ENCODE measurements around the gene OTUD5.
"Not testable (repeated sequence)": the region's sequence is repeated elsewhere in the genome, so short reads cannot be mapped to it uniquely, and the experiment has no call there.

DNA sequence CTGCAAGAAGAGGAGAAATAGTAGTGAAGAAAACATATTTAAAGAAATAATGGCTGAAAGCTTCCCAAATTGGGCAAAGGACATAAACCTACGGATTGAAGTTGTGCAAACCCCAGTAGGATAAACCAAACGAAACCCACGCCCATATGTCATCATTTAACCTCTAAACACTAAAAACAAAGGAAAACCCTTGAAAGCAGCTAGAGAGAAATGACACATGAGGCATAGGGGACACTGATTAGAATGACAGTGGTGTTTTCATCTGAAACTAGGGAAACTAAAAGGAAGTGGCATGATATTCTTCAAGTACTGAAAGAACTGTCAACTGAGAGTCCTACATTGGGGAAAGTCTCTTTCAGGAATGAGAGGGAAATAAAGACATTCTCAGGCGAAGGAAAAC, 80.5 kb downstream of the OTUD5 start:
- not testable (repeated sequence) for TF ChIP-seq EZH2 (IDR thresholded peaks at IDR 0.05; ENCODE audit: low read depth)
- TF ChIP-seq, protein P1, sequence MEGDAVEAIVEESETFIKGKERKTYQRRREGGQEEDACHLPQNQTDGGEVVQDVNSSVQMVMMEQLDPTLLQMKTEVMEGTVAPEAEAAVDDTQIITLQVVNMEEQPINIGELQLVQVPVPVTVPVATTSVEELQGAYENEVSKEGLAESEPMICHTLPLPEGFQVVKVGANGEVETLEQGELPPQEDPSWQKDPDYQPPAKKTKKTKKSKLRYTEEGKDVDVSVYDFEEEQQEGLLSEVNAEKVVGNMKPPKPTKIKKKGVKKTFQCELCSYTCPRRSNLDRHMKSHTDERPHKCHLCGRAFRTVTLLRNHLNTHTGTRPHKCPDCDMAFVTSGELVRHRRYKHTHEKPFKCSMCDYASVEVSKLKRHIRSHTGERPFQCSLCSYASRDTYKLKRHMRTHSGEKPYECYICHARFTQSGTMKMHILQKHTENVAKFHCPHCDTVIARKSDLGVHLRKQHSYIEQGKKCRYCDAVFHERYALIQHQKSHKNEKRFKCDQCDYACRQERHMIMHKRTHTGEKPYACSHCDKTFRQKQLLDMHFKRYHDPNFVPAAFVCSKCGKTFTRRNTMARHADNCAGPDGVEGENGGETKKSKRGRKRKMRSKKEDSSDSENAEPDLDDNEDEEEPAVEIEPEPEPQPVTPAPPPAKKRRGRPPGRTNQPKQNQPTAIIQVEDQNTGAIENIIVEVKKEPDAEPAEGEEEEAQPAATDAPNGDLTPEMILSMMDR (conservative IDR thresholded peaks at IDR 0.05) = not testable (repeated sequence)
